GM12878 (cell line): Measurements from ENCODE around the gene TRIM3.

ENCODE experiments used
- CTCF ChIP-seq, 3 experiments: IDR thresholded peaks in 2 of 3; conservative IDR thresholded peaks in 1 of 3; 2 replicates each; pipeline ENCODE4 v1.5.1; 2011; ENCODE audit warnings: low read depth in 3 of 3, low read length in 3 of 3, mild to moderate bottlenecking in 3 of 3, control low read depth in 2 of 3, moderate library complexity in 2 of 3, inconsistent platforms in 1 of 3, mixed read lengths in 1 of 3; ENCODE audit not compliant: control insufficient read depth in 2 of 3, insufficient read depth in 1 of 3; ENCODE audit errors: extremely low read depth in 1 of 3
- MAX ChIP-seq: IDR thresholded peaks from 2 replicates; pipeline ENCODE4 v1.6.1; 2012; ENCODE audit warnings: low read depth, low read length, improper control_type of control experiment
- RB1 ChIP-seq: fragments of 450-650 bp; formaldehyde crosslinking; IDR thresholded peaks from 2 replicates; pipeline ENCODE4 v1.6.1; 2017; ENCODE audit warnings: mild to moderate bottlenecking, borderline replicate concordance

GRCh38 chr11:6402061-6402470 is 71.7 kb downstream of the TRIM3 start:
- TF ChIP-seq CTCF (IDR thresholded peaks at IDR 0.05 in 2 of 3, conservative IDR thresholded peaks at IDR 0.05 in 1 of 3; ENCODE audit: control insufficient read depth in 2 of 3, extremely low read depth in 1 of 3, insufficient read depth in 1 of 3, low read depth in 3 of 3, low read length in 3 of 3) (no peak), MAX (no peak), RB1 (no peak)
